Measurements from ENCODE around the gene CACYBP.

CACYBP gene

GRCh38 chr1:174997041-174997440 lies 2.7 kb upstream of the CACYBP start:
- no peaks in the 10 kb centered on the region for H3K27me3 ChIP-seq (ENCODE audit: control insufficient read depth, insufficient read depth, low read length)
- no peaks in the 10 kb centered on the region for H3K9me3 ChIP-seq (replicated peaks; ENCODE audit: low read length)

GRCh38 chr1:174998569-174999215 lies 1.1 kb upstream of the CACYBP start:
- no peaks in the 10 kb centered on the region for H3K36me3 ChIP-seq (ENCODE audit: insufficient read depth, low read length)

More at GRCh38 chr1:174997041-174997440, 2.7 kb upstream of the CACYBP start:
- H3K4me1 ChIP-seq (ENCODE audit: control insufficient read depth, insufficient read depth, low read length): peaks cover 39% of the 10 kb centered on the region
- no peak overlapping the region for H3K9ac ChIP-seq (ENCODE audit: low read depth, low read length)
- no peak overlapping the region for H3K4me3 ChIP-seq (ENCODE audit: low read length)
- no peak overlapping the region for H3K4me2 ChIP-seq (ENCODE audit: low read length)
- no peaks in the 10 kb centered on the region for H3K36me3 ChIP-seq (ENCODE audit: insufficient read depth, low read length)

GRCh38 chr1:174999216-174999935 lies 371 bp upstream of the CACYBP start:
- peak overlapping the region; percentile 92 for H3K4me2 ChIP-seq (ENCODE audit: low read length)
- H3K9me3 ChIP-seq (replicated peaks; ENCODE audit: low read length): no peaks in the 10 kb centered on the region
- no peaks in the 10 kb centered on the region for H3K36me3 ChIP-seq (ENCODE audit: insufficient read depth, low read length)
- no peaks in the 10 kb centered on the region for H3K27me3 ChIP-seq (ENCODE audit: control insufficient read depth, insufficient read depth, low read length)
- H3K4me1 ChIP-seq (ENCODE audit: control insufficient read depth, insufficient read depth, low read length): peaks cover 59% of the 10 kb centered on the region
- H3K4me3 ChIP-seq (ENCODE audit: low read length): peak overlapping the region; percentile 96
- H3K9ac ChIP-seq (ENCODE audit: low read depth, low read length): peak overlapping the region; percentile 99

More at GRCh38 chr1:174998569-174999215, 1.1 kb upstream of the CACYBP start:
- Histone ChIP-seq H3K4me1 (ENCODE audit: control insufficient read depth, insufficient read depth, low read length) (peaks cover 56% of the 10 kb centered on the region), H3K27me3 (ENCODE audit: control insufficient read depth, insufficient read depth, low read length) (no peaks in the 10 kb centered on the region), H3K4me2 (ENCODE audit: low read length) (peak overlapping the region; percentile 92), H3K9me3 (replicated peaks; ENCODE audit: low read length) (no peaks in the 10 kb centered on the region), H3K4me3 (ENCODE audit: low read length) (peak overlapping the region; percentile 96), H3K9ac (ENCODE audit: low read depth, low read length) (peak overlapping the region; percentile 99)

- H3K9ac ChIP-seq (ENCODE audit: low read depth, low read length): peak overlapping the region; percentile 99
- H3K4me3 ChIP-seq (ENCODE audit: low read length): peak overlapping the region; percentile 86
- H3K4me2 ChIP-seq (ENCODE audit: low read length): peak overlapping the region; percentile 84
- H3K36me3 ChIP-seq (ENCODE audit: insufficient read depth, low read length): peaks cover 8% of the 10 kb centered on the region
- peaks cover 48% of the 10 kb centered on the region for H3K4me1 ChIP-seq (ENCODE audit: control insufficient read depth, insufficient read depth, low read length)
- H3K9me3 ChIP-seq (replicated peaks; ENCODE audit: low read length): no peaks in the 10 kb centered on the region
- H3K27me3 ChIP-seq (ENCODE audit: control insufficient read depth, insufficient read depth, low read length): no peaks in the 10 kb centered on the region
Observed at GRCh38 chr1:175000697-175001187, 995 bp downstream of the CACYBP start.

GRCh38 chr1:175002910-175003517 lies 3.3 kb downstream of the CACYBP start:
- peaks cover 37% of the 10 kb centered on the region for H3K4me1 ChIP-seq (ENCODE audit: control insufficient read depth, insufficient read depth, low read length)
- H3K27me3 ChIP-seq (ENCODE audit: control insufficient read depth, insufficient read depth, low read length): no peaks in the 10 kb centered on the region
- H3K9ac ChIP-seq (ENCODE audit: low read depth, low read length): peak overlapping the region; percentile 39
- peaks cover 22% of the 10 kb centered on the region for H3K36me3 ChIP-seq (ENCODE audit: insufficient read depth, low read length)
- H3K9me3 ChIP-seq (replicated peaks; ENCODE audit: low read length): no peaks in the 10 kb centered on the region
- peak overlapping the region; percentile 51 for H3K4me3 ChIP-seq (ENCODE audit: low read length)
- peak overlapping the region; percentile 69 for H3K4me2 ChIP-seq (ENCODE audit: low read length)

- Histone ChIP-seq H3K36me3 (ENCODE audit: insufficient read depth, low read length) (peaks cover 27% of the 10 kb centered on the region), H3K9me3 (replicated peaks; ENCODE audit: low read length) (no peaks in the 10 kb centered on the region), H3K9ac (ENCODE audit: low read depth, low read length) (peak overlapping the region; percentile 39), H3K4me1 (ENCODE audit: control insufficient read depth, insufficient read depth, low read length) (peaks cover 36% of the 10 kb centered on the region), H3K4me3 (ENCODE audit: low read length) (peak overlapping the region; percentile 51), H3K4me2 (ENCODE audit: low read length) (peak overlapping the region; percentile 69), H3K27me3 (ENCODE audit: control insufficient read depth, insufficient read depth, low read length) (no peaks in the 10 kb centered on the region)
Observed at GRCh38 chr1:175003521-175003920, 3.8 kb downstream of the CACYBP start.

GRCh38 chr1:175005085-175005783 lies 5.5 kb downstream of the CACYBP start:
- Histone ChIP-seq H3K4me3 (ENCODE audit: low read length) (no peak overlapping the region), H3K4me1 (ENCODE audit: control insufficient read depth, insufficient read depth, low read length) (peaks cover 30% of the 10 kb centered on the region), H3K4me2 (ENCODE audit: low read length) (no peak overlapping the region), H3K9ac (ENCODE audit: low read depth, low read length) (no peak overlapping the region), H3K27me3 (ENCODE audit: control insufficient read depth, insufficient read depth, low read length) (no peaks in the 10 kb centered on the region), H3K36me3 (ENCODE audit: insufficient read depth, low read length) (peaks cover 39% of the 10 kb centered on the region), H3K9me3 (replicated peaks; ENCODE audit: low read length) (no peaks in the 10 kb centered on the region)

- Histone ChIP-seq H3K27me3 (ENCODE audit: control insufficient read depth, insufficient read depth, low read length) (no peaks in the 10 kb centered on the region), H3K36me3 (ENCODE audit: insufficient read depth, low read length) (peaks cover 77% of the 10 kb centered on the region), H3K9me3 (replicated peaks; ENCODE audit: low read length) (no peaks in the 10 kb centered on the region), H3K4me3 (ENCODE audit: low read length) (no peak overlapping the region), H3K9ac (ENCODE audit: low read depth, low read length) (no peak overlapping the region), H3K4me1 (ENCODE audit: control insufficient read depth, insufficient read depth, low read length) (no peaks in the 10 kb centered on the region), H3K4me2 (ENCODE audit: low read length) (no peak overlapping the region)
Observed at GRCh38 chr1:175009532-175009931, 9.8 kb downstream of the CACYBP start.

- no peaks in the 10 kb centered on the region for H3K27me3 ChIP-seq (ENCODE audit: control insufficient read depth, insufficient read depth, low read length)
- H3K9me3 ChIP-seq (replicated peaks; ENCODE audit: low read length): no peaks in the 10 kb centered on the region
- H3K4me3 ChIP-seq (ENCODE audit: low read length): no peak overlapping the region
- peaks cover 14% of the 10 kb centered on the region for H3K4me1 ChIP-seq (ENCODE audit: control insufficient read depth, insufficient read depth, low read length)
- H3K9ac ChIP-seq (ENCODE audit: low read depth, low read length): no peak overlapping the region
- peaks cover 79% of the 10 kb centered on the region for H3K36me3 ChIP-seq (ENCODE audit: insufficient read depth, low read length)
- no peak overlapping the region for H3K4me2 ChIP-seq (ENCODE audit: low read length)
Observed at GRCh38 chr1:175013445-175013844, 13.7 kb downstream of the CACYBP start.

GRCh38 chr1:175015243-175015642 lies 15.5 kb downstream of the CACYBP start:
- H3K4me2 ChIP-seq (ENCODE audit: low read length): no peak overlapping the region
- peaks cover 69% of the 10 kb centered on the region for H3K36me3 ChIP-seq (ENCODE audit: insufficient read depth, low read length)
- no peaks in the 10 kb centered on the region for H3K9me3 ChIP-seq (replicated peaks; ENCODE audit: low read length)
- no peak overlapping the region for H3K4me3 ChIP-seq (ENCODE audit: low read length)
- H3K9ac ChIP-seq (ENCODE audit: low read depth, low read length): no peak overlapping the region
- no peaks in the 10 kb centered on the region for H3K27me3 ChIP-seq (ENCODE audit: control insufficient read depth, insufficient read depth, low read length)
- peaks cover 14% of the 10 kb centered on the region for H3K4me1 ChIP-seq (ENCODE audit: control insufficient read depth, insufficient read depth, low read length)

GRCh38 chr1:175019524-175019923 lies 19.8 kb downstream of the CACYBP start:
- Histone ChIP-seq H3K36me3 (ENCODE audit: insufficient read depth, low read length) (peaks cover 31% of the 10 kb centered on the region), H3K4me1 (ENCODE audit: control insufficient read depth, insufficient read depth, low read length) (peaks cover 14% of the 10 kb centered on the region), H3K4me3 (ENCODE audit: low read length) (no peak overlapping the region), H3K9ac (ENCODE audit: low read depth, low read length) (no peak overlapping the region), H3K4me2 (ENCODE audit: low read length) (no peak overlapping the region), H3K9me3 (replicated peaks; ENCODE audit: low read length) (no peaks in the 10 kb centered on the region), H3K27me3 (ENCODE audit: control insufficient read depth, insufficient read depth, low read length) (no peaks in the 10 kb centered on the region)
